Measurements from ENCODE around the gene ELMOD3. TPM values are rescaled to one million over a fixed set of nuclear protein-coding genes. Genes with fewer than 3 reads are reported as not detected.
A peak's percentile ranks its signal among the peaks of the same experiment; 100 is the strongest.

ELMOD3 gene
- total and polyA plus RNA-seq, 12 donors = 7.3 to 23.8 (median 9.3) TPM

GRCh38 chr2:85429924-85430289 is 75.3 kb downstream of the ELMOD3 start:
- no peak for ATAC-seq
- Histone ChIP-seq H3K4me1 (peaks cover 5 to 42% (median 20%) of the 10 kb centered on the region in 9 donors), H3K4me3 (no peak overlapping the region), H3K27me3 (no peaks in the 10 kb centered on the region), H3K27ac (no peak overlapping the region), H3K9me3 (no peaks in the 10 kb centered on the region), H3K36me3 (no peaks in the 10 kb centered on the region)
- TF ChIP-seq CTCF (IDR thresholded peaks at IDR 0.05) = no peak
- intact Hi-C loops (cut with DNase I) = loop anchor here in 1 of 10 donors (5.0 kb wide), 1 partner anchor 72 kb away; no protein-coding TSS in a partner anchor
- WGBS, 2 donors = 89 to 94% methylated on average over 2 of the region's 2 CpGs
- DNase-seq = no peak

DNA sequence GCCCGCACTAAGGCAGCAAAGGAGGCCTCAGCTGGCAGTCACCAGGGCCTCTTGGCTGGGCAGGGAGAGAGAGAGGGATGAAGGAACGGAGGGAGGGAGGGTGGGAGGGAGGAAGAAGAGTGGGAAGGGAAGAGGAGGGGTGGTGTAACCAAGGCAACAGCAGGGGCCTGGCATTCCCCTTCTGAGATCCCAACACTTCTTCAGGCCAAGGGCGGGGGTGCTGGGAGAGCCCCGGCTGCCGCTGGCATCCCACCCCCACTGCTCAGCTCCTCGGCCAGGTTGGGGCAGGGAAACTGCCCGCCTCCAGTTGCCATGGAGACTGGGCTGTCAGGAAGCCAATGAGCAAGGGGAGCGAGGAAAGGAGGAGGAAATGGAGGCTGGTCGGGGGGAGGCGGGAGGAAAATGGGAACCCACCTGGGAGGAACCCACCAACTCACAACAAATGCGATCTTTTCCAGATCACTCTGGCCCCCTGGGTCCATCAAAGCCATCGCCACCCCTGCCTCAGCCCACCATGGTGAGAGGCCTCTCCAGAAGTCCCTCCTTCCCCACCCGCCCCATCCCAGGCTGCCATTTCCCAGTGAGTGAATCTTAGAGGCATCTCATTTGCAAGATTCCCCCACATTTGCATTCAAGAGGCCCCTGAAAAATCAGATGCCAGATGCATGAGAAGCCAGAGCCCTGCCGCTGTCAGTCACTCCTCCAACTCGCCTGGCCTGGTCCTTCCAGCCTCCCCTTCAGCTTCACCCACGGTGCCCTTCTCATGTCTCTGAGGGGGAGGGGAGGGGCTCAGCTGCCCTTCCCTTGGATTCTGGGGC is 76.4 kb downstream of the ELMOD3 start:
- peaks cover 5 to 53% (median 26%) of the 10 kb centered on the region in 9 donors for H3K4me1 ChIP-seq
- intact Hi-C loops (cut with DNase I) = loop anchor here in 1 of 10 donors (5.0 kb wide), 1 partner anchor 71 kb away; no protein-coding TSS in a partner anchor
- H3K27ac ChIP-seq = no peak overlapping the region
- DNase-seq (no peak), ATAC-seq (no peak)
- H3K4me3 ChIP-seq = no peak overlapping the region
- H3K36me3 ChIP-seq = no peaks in the 10 kb centered on the region
- no peaks in the 10 kb centered on the region for H3K9me3 ChIP-seq
- no peak for TF ChIP-seq CTCF (IDR thresholded peaks at IDR 0.05)
- H3K27me3 ChIP-seq = no peaks in the 10 kb centered on the region
- 74 to 81% methylated on average over 15 to 16 of the region's 16 CpGs for WGBS, 2 donors

DNA sequence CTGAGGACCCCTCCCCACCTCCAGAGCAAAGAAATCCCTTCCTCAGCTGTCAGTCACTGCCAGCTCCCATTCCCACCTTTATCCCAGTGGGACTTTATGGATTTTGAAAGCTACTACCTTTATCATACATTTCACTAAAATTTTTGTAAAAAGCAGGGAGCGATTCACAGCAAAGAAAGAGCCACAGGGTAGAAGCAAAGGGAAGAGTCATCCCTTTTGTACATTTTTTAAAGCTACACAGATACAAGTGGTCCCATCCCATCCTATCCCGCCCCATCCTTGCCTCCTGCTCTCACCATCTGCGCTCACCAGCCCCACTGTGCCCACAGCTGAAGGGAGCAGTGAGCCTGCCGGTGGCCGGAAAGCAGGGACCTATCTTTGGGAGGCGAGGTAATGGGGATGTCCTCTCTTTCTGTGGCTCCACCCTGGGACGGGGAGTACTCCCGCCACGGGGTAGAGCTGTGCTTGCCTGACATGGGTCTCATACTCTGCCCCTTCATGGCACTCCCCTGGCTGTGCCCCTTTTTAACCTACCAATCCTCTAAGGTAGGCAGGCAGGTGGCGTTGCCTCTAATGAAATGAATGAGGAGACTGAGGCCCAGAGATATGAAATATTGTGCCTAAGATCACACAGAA is 77.1 kb downstream of the ELMOD3 start:
- no peaks in the 10 kb centered on the region for H3K9me3 ChIP-seq
- H3K36me3 ChIP-seq = no peaks in the 10 kb centered on the region
- no peak for DNase-seq
- H3K27ac ChIP-seq = no peak overlapping the region
- H3K27me3 ChIP-seq = no peaks in the 10 kb centered on the region
- H3K4me1 ChIP-seq = peaks cover 5 to 60% (median 27%) of the 10 kb centered on the region in 9 donors
- intact Hi-C loops (cut with DNase I) = loop anchor here in 1 of 10 donors (5.0 kb wide), 1 partner anchor 71 kb away; no protein-coding TSS in a partner anchor
- TF ChIP-seq CTCF (IDR thresholded peaks at IDR 0.05) = no peak
- H3K4me3 ChIP-seq = no peak overlapping the region
- no peak for ATAC-seq
- WGBS, 2 donors = 81% methylated on average over 10 of the region's 10 CpGs

DNA sequence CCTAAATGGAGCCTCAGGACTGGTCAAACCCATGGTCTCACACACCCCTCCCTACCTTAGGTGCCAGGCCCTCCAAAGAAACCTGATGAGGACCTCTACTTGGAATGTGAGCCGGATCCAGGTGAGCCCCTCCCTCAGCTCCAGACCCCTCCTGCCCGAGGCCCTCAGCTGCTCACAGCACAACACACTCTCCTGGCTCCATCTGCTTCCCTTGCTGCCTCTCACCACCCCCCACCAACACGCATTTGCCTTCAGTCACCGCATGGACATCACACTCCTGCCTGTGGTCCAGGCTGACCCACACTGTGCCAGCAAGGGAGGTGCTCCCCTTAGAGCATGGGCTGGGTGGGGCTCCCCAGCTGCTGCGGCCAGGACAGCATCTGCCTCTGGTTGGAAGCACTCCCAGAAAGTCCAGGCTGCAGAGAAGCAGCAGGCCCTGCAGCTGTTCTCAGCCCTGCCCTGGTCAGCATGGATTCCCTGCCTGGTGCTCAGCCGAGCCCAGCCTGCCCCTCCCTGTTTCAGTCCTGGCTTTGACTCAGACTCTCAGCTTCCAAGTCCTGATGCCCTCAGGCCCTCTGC is 79.0 kb downstream of the ELMOD3 start:
- TF ChIP-seq CTCF (IDR thresholded peaks at IDR 0.05) = no peak
- no peaks in the 10 kb centered on the region for H3K27me3 ChIP-seq
- intact Hi-C loops (cut with DNase I) = loop anchor here in 1 of 10 donors (5.0 kb wide), 1 partner anchor 69 kb away; no protein-coding TSS in a partner anchor
- 37% methylated on average over 6 of the region's 6 CpGs for WGBS, 2 donors
- H3K36me3 ChIP-seq = no peaks in the 10 kb centered on the region
- H3K27ac ChIP-seq = peak overlapping the region in 9 of 10 donors; percentile 18 to 93 (median 58)
- no peaks in the 10 kb centered on the region for H3K9me3 ChIP-seq
- no peak overlapping the region for H3K4me3 ChIP-seq
- DNase-seq (peak; percentile 82 to 84), ATAC-seq (peak; percentile 56 to 78 (median 71))
- peaks cover 16 to 63% (median 42%) of the 10 kb centered on the region in 9 donors for H3K4me1 ChIP-seq
